SJCRH30 (cell line): ENCODE data around the gene CRYGS. TPM values are rescaled to one million over a fixed set of nuclear protein-coding genes. Genes with fewer than 3 reads are reported as not detected.
"Not testable (repeated sequence)": the region's sequence is repeated elsewhere in the genome, so short reads cannot be mapped to it uniquely, and the experiment has no call there.

Experiments
- DNase-seq, 2 experiments: peaks; one replicate each; pipeline ENCODE4 v3.0.0-alpha.2; 2015 to 2020
- H3K27ac ChIP-seq: fragments of 250-450 bp; sonication (Bioruptor Pico); 2 replicates; pipeline ENCODE4 v1.5.1; 2020; ENCODE audit warnings: mild to moderate bottlenecking, moderate library complexity
- H3K27me3 ChIP-seq: fragments of 250-450 bp; sonication (Bioruptor Pico); 2 replicates; pipeline ENCODE4 v1.5.1; 2020; ENCODE audit warnings: mild to moderate bottlenecking, moderate library complexity
- H3K36me3 ChIP-seq: fragments of 250-450 bp; sonication (Bioruptor Pico); 2 replicates; pipeline ENCODE4 v1.5.1; 2020; ENCODE audit warnings: mild to moderate bottlenecking, moderate library complexity
- H3K4me1 ChIP-seq: fragments of 250-450 bp; sonication (Bioruptor Pico); 2 replicates; pipeline ENCODE4 v1.5.1; 2020; ENCODE audit warnings: mild to moderate bottlenecking, moderate library complexity
- H3K4me3 ChIP-seq: fragments of 250-450 bp; sonication (Bioruptor Pico); 2 replicates; pipeline ENCODE4 v1.5.1; 2020; ENCODE audit warnings: mild to moderate bottlenecking, moderate library complexity
- H3K9me3 ChIP-seq: fragments of 250-450 bp; sonication (Bioruptor Pico); replicated peaks from 2 replicates; pipeline ENCODE4 v1.5.1; 2020; ENCODE audit warnings: mild to moderate bottlenecking, moderate library complexity
- total RNA-seq: library from RNA; depleted of rRNA; stranded (reverse); fragments of >200 nt; shearing (Covaris generic); gene quantifications from 2 replicates; pipeline ENCODE4 v1.2.3, GENCODE V29; 2014

Gene CRYGS
- total RNA-seq, 1 experiment from 2014 or later = 0.87 TPM

- Histone ChIP-seq H3K4me1 (peaks cover 5% of the 10 kb centered on the region), H3K9me3 (no peaks in the 10 kb centered on the region), H3K36me3 (no peaks in the 10 kb centered on the region), H3K4me3 (no peak overlapping the region), H3K27ac (no peak overlapping the region), H3K27me3 (no peaks in the 10 kb centered on the region)
- DNase-seq = no peak
These were observed 27.5 kb downstream of the CRYGS start for GRCh38 chr3:186516646-186517045.

- peaks cover 3% of the 10 kb centered on the region for H3K4me1 ChIP-seq
- no peak overlapping the region for H3K4me3 ChIP-seq
- H3K9me3 ChIP-seq = no peaks in the 10 kb centered on the region
- H3K27me3 ChIP-seq = no peaks in the 10 kb centered on the region
- DNase-seq = no peak
- H3K36me3 ChIP-seq = no peaks in the 10 kb centered on the region
- H3K27ac ChIP-seq = no peak overlapping the region
These were observed 29.1 kb downstream of the CRYGS start for GRCh38 chr3:186515125-186515524.

GRCh38 chr3:186514296-186515002, 29.7 kb downstream of the CRYGS start:
- Histone ChIP-seq H3K36me3 (no peaks in the 10 kb centered on the region), H3K9me3 (no peaks in the 10 kb centered on the region), H3K27ac (no peak overlapping the region), H3K4me1 (no peaks in the 10 kb centered on the region), H3K27me3 (no peaks in the 10 kb centered on the region), H3K4me3 (no peak overlapping the region)
- DNase-seq = peak in 1 of 2 experiments; percentile 17

GRCh38 chr3:186513386-186513785, 30.8 kb downstream of the CRYGS start:
- Histone ChIP-seq H3K9me3 (no peaks in the 10 kb centered on the region), H3K4me3 (no peak overlapping the region), H3K27ac (no peak overlapping the region), H3K27me3 (no peaks in the 10 kb centered on the region), H3K36me3 (no peaks in the 10 kb centered on the region), H3K4me1 (no peaks in the 10 kb centered on the region)
- DNase-seq = no peak

- Histone ChIP-seq H3K36me3 (no peaks in the 10 kb centered on the region), H3K4me3 (no peak overlapping the region), H3K27ac (no peak overlapping the region), H3K27me3 (no peaks in the 10 kb centered on the region), H3K9me3 (no peaks in the 10 kb centered on the region), H3K4me1 (no peaks in the 10 kb centered on the region)
- DNase-seq = no peak
These were observed 31.4 kb downstream of the CRYGS start for GRCh38 chr3:186512570-186513302.

GRCh38 chr3:186511702-186512101, 32.5 kb downstream of the CRYGS start:
- Histone ChIP-seq H3K36me3 (no peaks in the 10 kb centered on the region), H3K9me3 (no peaks in the 10 kb centered on the region), H3K27ac (no peak overlapping the region), H3K4me3 (no peak overlapping the region), H3K27me3 (no peaks in the 10 kb centered on the region), H3K4me1 (no peaks in the 10 kb centered on the region)
- no peak for DNase-seq

GRCh38 chr3:186511245-186511644, 32.9 kb downstream of the CRYGS start:
- no peak overlapping the region for H3K27ac ChIP-seq
- H3K9me3 ChIP-seq = no peaks in the 10 kb centered on the region
- no peaks in the 10 kb centered on the region for H3K4me1 ChIP-seq
- no peak overlapping the region for H3K4me3 ChIP-seq
- no peaks in the 10 kb centered on the region for H3K36me3 ChIP-seq
- no peaks in the 10 kb centered on the region for H3K27me3 ChIP-seq
- no peak for DNase-seq

- H3K9me3 ChIP-seq = no peaks in the 10 kb centered on the region
- H3K27me3 ChIP-seq = no peaks in the 10 kb centered on the region
- H3K27ac ChIP-seq = no peak overlapping the region
- H3K4me1 ChIP-seq = no peaks in the 10 kb centered on the region
- H3K36me3 ChIP-seq = no peaks in the 10 kb centered on the region
- no peak for DNase-seq
- no peak overlapping the region for H3K4me3 ChIP-seq
These were observed 33.7 kb downstream of the CRYGS start for GRCh38 chr3:186510374-186511079.

GRCh38 chr3:186509423-186509822, 34.8 kb downstream of the CRYGS start:
- Histone ChIP-seq H3K9me3 (no peaks in the 10 kb centered on the region), H3K36me3 (no peaks in the 10 kb centered on the region), H3K4me1 (no peaks in the 10 kb centered on the region), H3K27me3 (no peaks in the 10 kb centered on the region), H3K4me3 (no peak overlapping the region), H3K27ac (no peak overlapping the region)
- no peak for DNase-seq

GRCh38 chr3:186506857-186507256, 37.3 kb downstream of the CRYGS start:
- no peaks in the 10 kb centered on the region for H3K4me1 ChIP-seq
- no peak overlapping the region for H3K27ac ChIP-seq
- no peaks in the 10 kb centered on the region for H3K36me3 ChIP-seq
- DNase-seq = no peak
- no peaks in the 10 kb centered on the region for H3K27me3 ChIP-seq
- no peaks in the 10 kb centered on the region for H3K9me3 ChIP-seq
- H3K4me3 ChIP-seq = no peak overlapping the region

GRCh38 chr3:186506191-186506739, 37.9 kb downstream of the CRYGS start:
- no peak overlapping the region for H3K4me3 ChIP-seq
- H3K9me3 ChIP-seq = no peaks in the 10 kb centered on the region
- no peaks in the 10 kb centered on the region for H3K27me3 ChIP-seq
- H3K4me1 ChIP-seq = no peaks in the 10 kb centered on the region
- no peaks in the 10 kb centered on the region for H3K36me3 ChIP-seq
- H3K27ac ChIP-seq = no peak overlapping the region
- no peak for DNase-seq

GRCh38 chr3:186502966-186503712, 41.0 kb downstream of the CRYGS start:
- Histone ChIP-seq H3K27me3 (no peaks in the 10 kb centered on the region), H3K27ac (no peak overlapping the region), H3K4me1 (no peaks in the 10 kb centered on the region), H3K9me3 (no peaks in the 10 kb centered on the region), H3K36me3 (no peaks in the 10 kb centered on the region), H3K4me3 (no peak overlapping the region)
- DNase-seq = no peak

- Histone ChIP-seq H3K4me3 (no peak overlapping the region), H3K9me3 (no peaks in the 10 kb centered on the region), H3K27ac (no peak overlapping the region), H3K36me3 (no peaks in the 10 kb centered on the region), H3K27me3 (no peaks in the 10 kb centered on the region), H3K4me1 (no peaks in the 10 kb centered on the region)
- no peak for DNase-seq
These were observed 41.8 kb downstream of the CRYGS start for GRCh38 chr3:186502138-186502948.

GRCh38 chr3:186499949-186500348, 44.2 kb downstream of the CRYGS start:
- not testable (repeated sequence) for H3K36me3 ChIP-seq, DNase-seq, H3K4me3 ChIP-seq, H3K4me1 ChIP-seq, H3K27me3 ChIP-seq, H3K9me3 ChIP-seq, H3K27ac ChIP-seq
